Adrenal gland (tissue), 5 donors: Measurements from ENCODE around the gene CEP104.

Experiments used
- POLR2A ChIP-seq, 2 donors: fragments of 450-650 bp; IDR thresholded peaks; one replicate each; pipeline ENCODE4 v1.6.1; 2017; ENCODE audit warnings: antibody characterized with exemption in 2 of 2, mild to moderate bottlenecking in 2 of 2, moderate library complexity in 1 of 2
- TF ChIP-seq, protein P1 (sequence below), 6 experiments: fragments of 450-650 bp in 4 of 6; fragments of 200-600 bp in 2 of 6; sonication (generic) in 1 of 6; IDR thresholded peaks; 1 replicate in 5 of 6; 2 replicates in 1 of 6; pipeline versions ENCODE4 v1.5.1 to v1.8.0; 2016 to 2021; ENCODE audit warnings: antibody characterized with exemption in 6 of 6, mild to moderate bottlenecking in 2 of 6, moderate library complexity in 1 of 6
- donor health status: DM: no; HTN: no; CAD: no.

DNA sequence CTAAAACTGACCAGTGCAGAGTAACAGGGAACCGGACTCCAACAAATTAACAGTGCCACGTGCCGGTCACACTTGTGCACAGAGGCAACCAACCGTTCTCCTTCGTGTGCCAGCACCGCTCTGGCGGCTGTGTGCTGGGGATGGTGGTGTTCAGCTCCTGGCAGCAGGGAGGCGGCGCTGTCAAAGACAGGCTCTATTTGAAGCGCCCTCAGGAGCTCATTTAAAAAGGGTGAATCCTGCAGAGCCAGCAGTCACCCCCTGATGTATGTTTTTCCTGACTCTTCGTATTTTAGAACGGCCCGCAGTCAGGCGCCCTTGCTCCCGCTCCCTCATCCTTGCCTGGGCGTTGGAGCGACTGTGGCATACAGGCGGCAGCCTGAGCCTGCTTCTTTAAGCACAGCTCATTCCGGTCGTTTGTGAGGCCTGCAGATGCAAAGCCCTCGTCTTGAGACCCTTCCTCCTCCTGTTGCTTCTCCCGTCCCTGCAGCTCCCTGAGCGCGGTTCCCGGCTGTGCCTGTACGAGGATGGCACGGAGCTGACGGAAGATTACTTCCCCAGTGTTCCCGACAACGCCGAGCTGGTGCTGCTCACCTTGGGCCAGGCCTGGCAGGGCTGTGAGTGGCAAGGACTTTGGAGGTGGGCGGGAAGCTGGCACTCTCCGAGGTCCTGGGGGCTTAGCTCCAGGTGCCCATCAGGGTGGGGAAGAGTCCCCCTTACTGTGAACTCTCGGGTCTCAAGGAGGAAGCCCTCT lies 1.4 kb upstream of the CEP104 start:
- TF ChIP-seq, protein P1, sequence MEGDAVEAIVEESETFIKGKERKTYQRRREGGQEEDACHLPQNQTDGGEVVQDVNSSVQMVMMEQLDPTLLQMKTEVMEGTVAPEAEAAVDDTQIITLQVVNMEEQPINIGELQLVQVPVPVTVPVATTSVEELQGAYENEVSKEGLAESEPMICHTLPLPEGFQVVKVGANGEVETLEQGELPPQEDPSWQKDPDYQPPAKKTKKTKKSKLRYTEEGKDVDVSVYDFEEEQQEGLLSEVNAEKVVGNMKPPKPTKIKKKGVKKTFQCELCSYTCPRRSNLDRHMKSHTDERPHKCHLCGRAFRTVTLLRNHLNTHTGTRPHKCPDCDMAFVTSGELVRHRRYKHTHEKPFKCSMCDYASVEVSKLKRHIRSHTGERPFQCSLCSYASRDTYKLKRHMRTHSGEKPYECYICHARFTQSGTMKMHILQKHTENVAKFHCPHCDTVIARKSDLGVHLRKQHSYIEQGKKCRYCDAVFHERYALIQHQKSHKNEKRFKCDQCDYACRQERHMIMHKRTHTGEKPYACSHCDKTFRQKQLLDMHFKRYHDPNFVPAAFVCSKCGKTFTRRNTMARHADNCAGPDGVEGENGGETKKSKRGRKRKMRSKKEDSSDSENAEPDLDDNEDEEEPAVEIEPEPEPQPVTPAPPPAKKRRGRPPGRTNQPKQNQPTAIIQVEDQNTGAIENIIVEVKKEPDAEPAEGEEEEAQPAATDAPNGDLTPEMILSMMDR (IDR thresholded peaks at IDR 0.05): no peak
- TF ChIP-seq POLR2A (IDR thresholded peaks at IDR 0.05): no peak
